Measurements from ENCODE around the gene HSD17B11. TPM values are rescaled to one million over a fixed set of nuclear protein-coding genes. Genes with fewer than 3 reads are reported as not detected.
"Not testable (repeated sequence)": the region's sequence is repeated elsewhere in the genome, so short reads cannot be mapped to it uniquely, and the experiment has no call there.

HSD17B11 gene
- total and polyA plus RNA-seq, 2 experiments from 2014 or later: 76.0 to 171 TPM

- WGBS (ENCODE audit: low lambda C conversion rate, missing lambda C conversion rate): 48% methylated on average over 16 of the region's 16 CpGs
- Histone ChIP-seq H4K20me1 (ENCODE audit: insufficient read depth, poor library complexity, severe bottlenecking) (no peaks in the 10 kb centered on the region), H3K27ac (peak overlapping the region; percentile 91), H3K36me3 (replicated peaks; ENCODE audit: insufficient read depth, low read depth) (no peaks in the 10 kb centered on the region), H3K9me2 (replicated peaks; ENCODE audit: insufficient read depth) (no peaks in the 10 kb centered on the region), H3K79me2 (peaks cover 40% of the 10 kb centered on the region), H3K27me3 (no peaks in the 10 kb centered on the region), H3K4me2 (peak overlapping the region; percentile 73), H3K4me3 (peak overlapping the region; percentile 10), H2AFZ (peak overlapping the region; percentile 74), H3K9me3 (ENCODE audit: low read depth) (no peaks in the 10 kb centered on the region), H3K4me1 (ENCODE audit: insufficient read depth) (no peaks in the 10 kb centered on the region)
- TF ChIP-seq EZH2phosphoT487 (IDR thresholded peaks at IDR 0.05; ENCODE audit: low read depth, severe bottlenecking, unreplicated experiment): no peak
- TF ChIP-seq CTCF (IDR thresholded peaks at IDR 0.05; ENCODE audit: poor library complexity): no peak
- no peak for TF ChIP-seq EZH2 (IDR thresholded peaks at IDR 0.05; ENCODE audit: borderline replicate concordance)
- no peak for DNase-seq (ENCODE audit: low spot score)
These were observed 627 bp upstream of the HSD17B11 start for GRCh38 chr4:87391576-87392054.

GRCh38 chr4:87390551-87390890 is 467 bp downstream of the HSD17B11 start:
- no peak for DNase-seq (ENCODE audit: low spot score)
- peaks cover 51% of the 10 kb centered on the region for H3K79me2 ChIP-seq
- H3K27ac ChIP-seq: peak overlapping the region; percentile 91

GRCh38 chr4:87390055-87390454 is 933 bp downstream of the HSD17B11 start:
- not testable (repeated sequence) for H4K20me1 ChIP-seq (ENCODE audit: insufficient read depth, poor library complexity, severe bottlenecking); DNase-seq (ENCODE audit: low spot score); H3K27me3 ChIP-seq; H3K4me1 ChIP-seq (ENCODE audit: insufficient read depth); H3K9me2 ChIP-seq (replicated peaks; ENCODE audit: insufficient read depth); H3K36me3 ChIP-seq (replicated peaks; ENCODE audit: insufficient read depth, low read depth); H3K9me3 ChIP-seq (ENCODE audit: low read depth)
- H3K4me3 ChIP-seq: peak overlapping the region; percentile 52
- H2AFZ ChIP-seq: peak overlapping the region; percentile 61
- 81% methylated on average over 20 of the region's 20 CpGs for WGBS (ENCODE audit: low lambda C conversion rate, missing lambda C conversion rate)
- peak overlapping the region; percentile 91 for H3K27ac ChIP-seq
- H3K4me2 ChIP-seq: peak overlapping the region; percentile 73
- peaks cover 56% of the 10 kb centered on the region for H3K79me2 ChIP-seq

More at GRCh38 chr4:87390551-87390890, 467 bp downstream of the HSD17B11 start:
- TF ChIP-seq EZH2 (IDR thresholded peaks at IDR 0.05; ENCODE audit: borderline replicate concordance): no peak
- TF ChIP-seq EZH2phosphoT487 (IDR thresholded peaks at IDR 0.05; ENCODE audit: low read depth, severe bottlenecking, unreplicated experiment): no peak
- no peak for TF ChIP-seq CTCF (IDR thresholded peaks at IDR 0.05; ENCODE audit: poor library complexity)
- H3K36me3 ChIP-seq (replicated peaks; ENCODE audit: insufficient read depth, low read depth): no peaks in the 10 kb centered on the region
- H3K4me2 ChIP-seq: peak overlapping the region; percentile 73
- peak overlapping the region; percentile 61 for H2AFZ ChIP-seq
- no peaks in the 10 kb centered on the region for H3K9me2 ChIP-seq (replicated peaks; ENCODE audit: insufficient read depth)
- peak overlapping the region; percentile 52 for H3K4me3 ChIP-seq
- H3K9me3 ChIP-seq (ENCODE audit: low read depth): no peaks in the 10 kb centered on the region
- no peaks in the 10 kb centered on the region for H3K4me1 ChIP-seq (ENCODE audit: insufficient read depth)
- H4K20me1 ChIP-seq (ENCODE audit: insufficient read depth, poor library complexity, severe bottlenecking): no peaks in the 10 kb centered on the region
- H3K27me3 ChIP-seq: no peaks in the 10 kb centered on the region

- H3K9me2 ChIP-seq (replicated peaks; ENCODE audit: insufficient read depth): no peaks in the 10 kb centered on the region
- H3K27me3 ChIP-seq: no peaks in the 10 kb centered on the region
- TF ChIP-seq CTCF (IDR thresholded peaks at IDR 0.05; ENCODE audit: poor library complexity): no peak
- TF ChIP-seq EZH2 (IDR thresholded peaks at IDR 0.05; ENCODE audit: borderline replicate concordance): no peak
- TF ChIP-seq EZH2phosphoT487 (IDR thresholded peaks at IDR 0.05; ENCODE audit: low read depth, severe bottlenecking, unreplicated experiment): no peak
- no peak overlapping the region for H2AFZ ChIP-seq
- WGBS (ENCODE audit: low lambda C conversion rate, missing lambda C conversion rate): 91% methylated on average over 3 of the region's 3 CpGs
- H3K4me3 ChIP-seq: peak overlapping the region; percentile 15
- peaks cover 61% of the 10 kb centered on the region for H3K79me2 ChIP-seq
- H4K20me1 ChIP-seq (ENCODE audit: insufficient read depth, poor library complexity, severe bottlenecking): no peaks in the 10 kb centered on the region
- DNase-seq (ENCODE audit: low spot score): no peak
- no peaks in the 10 kb centered on the region for H3K36me3 ChIP-seq (replicated peaks; ENCODE audit: insufficient read depth, low read depth)
- peak overlapping the region; percentile 73 for H3K4me2 ChIP-seq
- H3K9me3 ChIP-seq (ENCODE audit: low read depth): no peaks in the 10 kb centered on the region
- no peak overlapping the region for H3K27ac ChIP-seq
- no peaks in the 10 kb centered on the region for H3K4me1 ChIP-seq (ENCODE audit: insufficient read depth)
These were observed 2.1 kb downstream of the HSD17B11 start for GRCh38 chr4:87388901-87389300.

All from hepatocyte (in vitro differentiated cells).